Fibroblast of the conjunctiva (primary cell): ENCODE data around the gene UXS1.
A peak's percentile ranks its signal among the peaks of the same experiment; 100 is the strongest.
"Not testable (repeated sequence)": the region's sequence is repeated elsewhere in the genome, so short reads cannot be mapped to it uniquely, and the experiment has no call there.

Source experiments
- DNase-seq: peaks from one replicate; pipeline ENCODE4 v3.0.0-alpha.2; 2010; ENCODE audit warnings: low read depth

UXS1 gene

GRCh38 chr2:106160786-106161261, 33.3 kb downstream of the UXS1 start:
- no peak for DNase-seq

DNA sequence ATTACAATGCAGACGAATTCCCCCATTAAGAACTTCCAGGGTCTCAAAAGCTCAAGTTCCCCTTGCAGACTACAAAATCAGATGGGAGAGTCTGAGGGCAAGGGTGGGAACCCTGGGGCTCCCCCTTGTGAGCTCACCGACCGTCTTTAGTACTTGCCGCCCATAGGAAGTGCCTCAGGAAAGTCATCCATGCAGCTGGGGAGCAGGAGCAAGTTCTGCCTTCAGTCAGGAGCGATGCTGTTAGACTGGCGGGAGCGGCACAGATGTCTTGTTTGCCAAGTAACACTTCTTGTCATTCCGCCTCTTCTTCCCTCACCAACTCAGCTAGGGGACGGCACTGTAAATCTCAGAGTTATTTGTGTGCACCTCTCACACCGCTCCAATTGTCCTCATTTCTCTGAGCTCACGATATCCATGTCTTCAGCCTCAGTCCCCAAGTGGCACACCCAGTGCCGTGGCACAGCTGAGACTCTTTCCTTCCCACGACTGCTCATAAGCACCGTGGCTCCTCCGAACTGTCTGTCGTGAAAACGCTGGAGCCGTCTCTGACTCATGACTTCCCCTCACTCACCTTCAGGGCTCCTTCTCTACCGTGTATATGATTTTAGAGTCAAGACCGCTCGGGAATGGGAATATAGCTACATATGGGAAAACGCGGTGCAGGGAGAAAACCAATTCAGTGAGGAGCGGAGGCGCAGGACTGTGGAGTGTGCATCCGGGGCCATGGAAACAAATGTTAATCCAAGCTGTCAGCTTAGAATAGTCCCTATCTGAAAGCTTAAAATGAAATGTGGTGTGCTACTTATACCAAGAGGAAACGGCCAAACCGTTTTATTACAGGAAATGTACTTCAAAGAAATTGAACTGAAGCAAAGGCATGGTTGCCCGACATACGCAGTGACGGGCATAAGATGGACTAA, 34.0 kb downstream of the UXS1 start:
- DNase-seq = no peak

- DNase-seq = no peak
Observed at GRCh38 chr2:106158871-106159270, 35.2 kb downstream of the UXS1 start.

GRCh38 chr2:106158131-106158530, 36.0 kb downstream of the UXS1 start:
- DNase-seq = no peak

GRCh38 chr2:106157416-106157815, 36.7 kb downstream of the UXS1 start:
- DNase-seq = no peak

- DNase-seq = no peak
Observed at GRCh38 chr2:106156305-106157296, 37.5 kb downstream of the UXS1 start.

GRCh38 chr2:106153781-106154180, 40.3 kb downstream of the UXS1 start:
- no peak for DNase-seq

- no peak for DNase-seq
Observed at GRCh38 chr2:106147665-106148064, 46.4 kb downstream of the UXS1 start.

DNA sequence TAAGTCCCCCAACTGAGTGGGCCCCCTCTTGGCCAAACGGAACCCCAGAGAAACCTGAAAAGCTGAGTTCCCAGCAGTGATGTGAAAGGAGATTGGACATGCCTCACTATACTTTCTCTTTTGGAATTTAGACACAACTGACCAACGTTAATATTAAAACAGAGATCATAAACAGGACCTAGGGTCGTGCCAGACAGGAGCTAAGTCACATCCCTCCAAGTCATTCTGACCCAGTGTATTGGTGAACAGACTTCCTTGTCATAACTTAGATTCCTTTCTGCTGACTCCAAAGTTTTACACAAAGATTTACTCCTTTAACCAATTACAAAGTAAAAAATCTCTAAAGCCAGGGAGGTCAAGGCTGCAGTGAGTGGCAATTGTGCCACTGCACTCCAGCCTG, 46.9 kb downstream of the UXS1 start:
- peak; percentile 3 for DNase-seq

GRCh38 chr2:106144621-106145331, 49.3 kb downstream of the UXS1 start:
- no peak for DNase-seq

DNA sequence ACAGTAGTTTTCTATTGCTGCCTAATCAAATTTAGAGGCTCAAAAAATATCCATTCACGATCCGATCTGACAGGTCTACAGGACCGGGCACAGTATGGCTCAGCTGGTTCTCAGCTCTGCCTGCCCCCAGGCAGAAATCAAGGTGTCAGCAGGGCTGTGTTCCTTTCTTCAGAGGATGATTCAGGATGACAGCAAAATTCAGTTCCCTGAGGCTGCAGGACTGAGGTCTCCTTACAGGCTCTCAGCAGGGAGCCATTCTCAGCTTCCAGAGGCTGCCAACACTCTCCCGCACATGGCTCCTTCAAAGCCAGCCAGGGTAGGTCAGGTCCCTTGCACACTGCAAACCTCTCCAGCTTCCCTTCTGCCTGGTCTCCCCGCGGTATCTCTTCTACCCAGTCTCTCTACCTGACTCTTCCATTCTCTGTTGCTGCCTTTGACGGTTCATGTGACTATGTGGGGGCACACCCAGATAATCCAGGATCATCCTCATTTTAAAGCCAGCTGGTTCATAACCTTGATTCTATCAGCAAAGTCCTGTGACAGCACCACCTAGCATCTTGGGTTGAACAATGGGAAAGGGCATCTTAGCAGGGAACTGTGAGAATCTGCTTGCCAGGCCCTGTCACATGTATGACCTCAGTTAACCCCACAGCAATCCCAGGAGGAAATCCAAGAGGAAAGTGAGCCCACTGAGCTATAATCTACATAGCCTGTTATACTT, 50.4 kb downstream of the UXS1 start:
- no peak for DNase-seq

DNA sequence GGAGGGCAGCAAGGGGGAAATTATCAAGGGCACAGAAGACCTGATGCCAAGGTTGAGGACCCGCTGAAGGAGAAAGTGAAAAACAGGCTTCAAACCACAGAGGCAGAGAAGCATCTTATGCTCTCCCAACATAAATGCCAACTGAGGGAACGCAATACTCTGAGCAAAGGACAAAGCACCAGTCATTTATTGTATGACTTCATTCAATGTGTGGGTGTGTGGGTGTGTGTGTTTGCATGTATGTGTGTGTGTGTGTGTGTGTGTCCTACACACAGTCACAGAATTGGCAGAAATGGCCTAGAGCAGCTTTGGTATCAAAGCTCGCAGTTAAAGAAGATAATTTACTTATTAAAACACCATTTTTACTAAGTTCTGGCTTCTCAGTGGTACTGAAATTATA, 51.4 kb downstream of the UXS1 start:
- no peak for DNase-seq

GRCh38 chr2:106140913-106141312, 53.2 kb downstream of the UXS1 start:
- no peak for DNase-seq

GRCh38 chr2:106140113-106140512, 54.0 kb downstream of the UXS1 start:
- DNase-seq = no peak

GRCh38 chr2:106139238-106139935, 54.7 kb downstream of the UXS1 start:
- no peak for DNase-seq

GRCh38 chr2:106138543-106139237, 55.4 kb downstream of the UXS1 start:
- DNase-seq = no peak

- no peak for DNase-seq
Observed at GRCh38 chr2:106137731-106138521, 56.2 kb downstream of the UXS1 start.

- DNase-seq = not testable (repeated sequence)
Observed at GRCh38 chr2:106131192-106131591, 62.9 kb downstream of the UXS1 start.
